T-helper 2 cell treated with Interferon-gamma antibody and Interleukin-4, amounts not matched to agents 5 μg/mL and 100 μg/mL, for 36 hours (primary cell): Measurements from ENCODE around the gene HERC3.

Experiments
- DNase-seq: peaks from one replicate; pipeline ENCODE4 v3.0.0; 2021; ENCODE audit warnings: low spot score
- H3K27ac Mint-ChIP-seq: one replicate; pipeline ENCODE4 v1.8.0; 2021; ENCODE audit warnings: mild to moderate bottlenecking, mixed read lengths
- H3K27me3 Mint-ChIP-seq: one replicate; pipeline ENCODE4 v1.8.0; 2021; ENCODE audit warnings: low read depth, mixed read lengths
- H3K36me3 Mint-ChIP-seq: one replicate; pipeline ENCODE4 v1.8.0; 2021; ENCODE audit warnings: low read depth, mixed read lengths
- H3K4me1 Mint-ChIP-seq: one replicate; pipeline ENCODE4 v1.8.0; 2021; ENCODE audit warnings: low read depth, mixed read lengths
- H3K4me3 Mint-ChIP-seq: one replicate; pipeline ENCODE4 v1.8.0; 2022; ENCODE audit warnings: mild to moderate bottlenecking, moderate library complexity, mixed read lengths
- H3K9me3 Mint-ChIP-seq: one replicate; pipeline ENCODE4 v1.8.0; 2021; ENCODE audit warnings: mixed read lengths

HERC3 gene

DNA sequence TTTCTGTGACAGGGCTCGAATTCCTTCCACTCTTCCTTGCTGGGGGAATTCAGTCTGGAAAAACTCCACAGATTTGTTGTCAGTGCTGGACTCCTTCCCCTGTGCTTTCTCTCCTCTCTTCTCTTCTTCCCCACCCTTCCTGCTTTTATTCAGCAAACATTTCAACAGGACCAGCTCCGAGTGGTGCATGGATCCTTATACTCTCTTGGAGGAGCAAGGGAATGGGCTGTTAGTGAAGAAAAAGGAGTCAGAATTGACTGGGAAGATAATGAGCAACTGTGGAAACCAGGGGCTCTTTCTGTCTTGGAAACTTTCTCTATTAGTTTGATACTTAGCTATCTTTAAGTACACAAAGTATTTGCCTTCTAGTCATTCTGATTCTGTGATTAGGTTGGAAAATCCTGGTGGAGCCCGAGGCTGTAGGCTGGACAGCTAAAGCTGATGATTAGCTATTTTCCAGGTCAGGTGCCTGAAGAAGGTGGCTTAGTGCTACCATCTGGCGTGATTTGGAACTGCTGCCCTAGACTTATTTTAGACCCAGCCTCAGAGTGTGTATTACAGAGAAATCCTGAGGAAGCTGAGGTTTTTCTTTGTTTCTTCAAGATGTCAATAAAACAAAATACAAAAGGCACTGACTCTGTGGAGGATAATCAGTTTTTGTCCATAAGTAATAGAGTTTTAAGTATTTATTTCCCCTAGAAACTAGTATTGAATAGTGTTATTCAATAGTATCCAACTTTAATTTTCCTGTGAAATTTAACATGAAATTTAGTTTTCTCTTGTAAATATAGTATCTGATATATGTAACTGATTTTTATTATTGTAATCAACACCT is 67.0 kb downstream of the HERC3 start:
- no peaks in the 10 kb centered on the region for H3K9me3 Mint-ChIP-seq
- DNase-seq, result no peak
- H3K4me3 Mint-ChIP-seq, result no peak overlapping the region
- H3K36me3 Mint-ChIP-seq, result peaks cover 20% of the 10 kb centered on the region
- no peak overlapping the region for H3K27ac Mint-ChIP-seq
- no peaks in the 10 kb centered on the region for H3K27me3 Mint-ChIP-seq
- H3K4me1 Mint-ChIP-seq, result peaks cover 7% of the 10 kb centered on the region

DNA sequence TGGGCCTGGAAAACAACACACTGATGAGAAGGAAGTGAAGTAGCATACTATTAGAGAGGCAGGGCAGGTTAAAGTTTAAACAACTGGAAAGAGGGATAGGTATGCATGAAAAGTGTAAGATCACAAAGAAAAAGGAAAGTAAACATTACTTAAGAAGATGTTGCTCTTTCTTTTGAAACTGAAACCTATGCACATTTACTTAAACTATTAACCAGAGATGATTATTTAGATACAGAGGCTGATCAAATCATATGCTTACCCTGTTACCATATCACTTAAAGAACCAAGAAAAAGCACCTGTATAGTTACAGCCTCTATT is 67.6 kb downstream of the HERC3 start:
- Mint-ChIP-seq H3K9me3 (no peaks in the 10 kb centered on the region), H3K36me3 (peaks cover 20% of the 10 kb centered on the region), H3K27ac (no peak overlapping the region), H3K4me1 (peaks cover 7% of the 10 kb centered on the region), H3K27me3 (no peaks in the 10 kb centered on the region), H3K4me3 (no peak overlapping the region)
- DNase-seq, result no peak

DNA sequence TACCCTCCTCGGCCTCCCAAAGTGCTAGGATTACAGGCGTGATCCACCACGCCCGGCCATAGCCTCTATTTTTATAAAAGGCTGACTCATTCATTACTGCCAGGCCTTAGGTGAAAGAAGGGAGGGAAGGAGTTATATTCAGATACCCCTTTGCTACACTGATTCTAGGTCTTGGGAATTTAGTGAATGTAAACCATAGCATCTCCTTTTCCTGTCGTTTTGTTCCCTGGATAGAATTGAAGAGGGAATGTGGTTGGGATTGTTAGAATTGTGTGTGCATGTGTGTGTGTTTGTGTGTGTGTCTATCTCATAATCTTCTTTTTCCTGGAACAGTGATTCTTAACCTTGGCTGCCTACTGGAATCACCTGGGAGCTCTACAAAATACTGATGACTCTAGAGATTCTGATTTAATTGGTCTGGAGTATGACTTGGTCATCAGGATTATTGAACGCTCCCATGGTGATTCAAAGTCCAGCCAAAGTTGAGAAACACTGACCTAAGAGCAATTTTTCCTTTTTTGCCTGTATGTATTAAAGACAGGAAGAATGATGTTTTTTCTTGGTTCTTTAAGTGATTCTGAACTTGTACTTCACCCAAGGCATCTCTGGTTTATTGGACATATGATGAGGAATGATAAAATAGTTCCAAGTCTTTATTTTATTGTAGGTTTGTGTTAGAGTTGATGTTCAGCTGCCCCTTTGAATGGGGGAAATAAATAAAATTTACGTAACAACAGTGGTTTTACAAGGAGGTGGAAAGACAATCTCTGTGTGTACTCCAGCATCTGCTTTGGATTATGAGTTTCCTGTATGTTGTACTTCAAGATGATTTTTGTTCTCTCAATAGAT is 68.4 kb downstream of the HERC3 start:
- Mint-ChIP-seq H3K27ac (no peak overlapping the region), H3K27me3 (no peaks in the 10 kb centered on the region), H3K4me1 (peaks cover 7% of the 10 kb centered on the region), H3K4me3 (no peak overlapping the region), H3K9me3 (no peaks in the 10 kb centered on the region), H3K36me3 (peaks cover 12% of the 10 kb centered on the region)
- no peak for DNase-seq

DNA sequence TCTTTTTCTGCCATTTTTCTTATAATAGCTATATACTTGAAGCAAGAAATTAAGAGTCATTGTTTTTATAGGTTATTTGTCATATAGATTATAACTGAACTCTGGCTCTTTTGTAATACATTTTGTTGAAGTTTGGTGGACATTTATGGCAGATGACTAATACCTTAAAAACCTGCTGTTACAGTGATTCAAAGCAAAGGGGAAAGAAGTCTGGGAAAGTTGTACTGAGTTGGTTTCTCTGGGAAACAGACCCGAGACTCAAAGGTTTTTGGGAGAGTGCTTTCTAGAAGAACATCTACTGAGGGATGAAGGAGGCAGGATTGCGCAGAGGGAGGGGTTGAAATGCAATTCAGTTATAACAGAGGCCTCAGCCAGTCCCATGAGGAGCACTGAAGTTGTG is 69.5 kb downstream of the HERC3 start:
- Mint-ChIP-seq H3K27ac (no peak overlapping the region), H3K4me1 (peaks cover 7% of the 10 kb centered on the region), H3K27me3 (no peaks in the 10 kb centered on the region), H3K4me3 (no peak overlapping the region), H3K9me3 (no peaks in the 10 kb centered on the region), H3K36me3 (peaks cover 5% of the 10 kb centered on the region)
- no peak for DNase-seq

DNA sequence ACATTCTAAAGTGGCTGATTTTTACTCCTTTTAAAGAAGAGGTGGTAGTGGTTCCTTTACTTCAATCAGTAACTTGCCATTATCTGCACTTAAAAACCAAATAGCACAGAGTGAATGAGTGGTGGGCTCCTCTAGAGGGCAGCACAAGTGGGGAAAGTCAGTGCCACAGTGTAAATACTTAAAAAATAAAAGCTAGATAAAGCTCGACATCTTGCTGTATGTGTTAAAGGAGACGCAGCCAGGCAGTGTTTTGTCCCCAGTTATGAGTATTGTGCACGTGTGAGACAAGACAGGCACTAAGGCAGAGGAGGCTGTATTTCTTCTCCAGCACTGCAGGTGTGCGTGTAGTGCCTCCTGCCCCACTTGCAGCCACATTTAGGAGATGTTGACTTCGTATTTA is 80.7 kb downstream of the HERC3 start:
- no peaks in the 10 kb centered on the region for H3K9me3 Mint-ChIP-seq
- no peak overlapping the region for H3K27ac Mint-ChIP-seq
- H3K4me1 Mint-ChIP-seq, result no peaks in the 10 kb centered on the region
- H3K36me3 Mint-ChIP-seq, result peaks cover 21% of the 10 kb centered on the region
- no peak overlapping the region for H3K4me3 Mint-ChIP-seq
- H3K27me3 Mint-ChIP-seq, result no peaks in the 10 kb centered on the region
- DNase-seq, result no peak

DNA sequence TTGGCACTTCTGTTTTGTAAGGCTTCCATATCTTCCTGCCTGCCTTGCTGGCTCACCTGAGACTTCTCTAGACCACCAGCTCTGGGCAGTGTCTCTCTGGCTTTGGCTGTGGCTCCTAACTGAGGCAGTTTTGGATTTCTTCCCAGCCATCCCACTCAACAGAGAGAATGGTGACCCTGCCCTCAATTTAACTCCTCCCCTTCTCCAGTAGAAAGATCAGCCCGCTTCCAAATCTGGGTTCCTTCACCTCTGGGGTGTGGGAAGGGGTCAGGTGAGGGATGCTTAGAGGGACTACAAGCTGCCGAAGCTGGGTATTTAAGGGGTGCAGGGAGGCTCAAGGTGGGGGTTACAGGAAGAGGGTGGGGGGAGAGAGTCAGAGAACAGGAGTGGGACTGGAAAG is 81.6 kb downstream of the HERC3 start:
- no peaks in the 10 kb centered on the region for H3K4me1 Mint-ChIP-seq
- H3K27ac Mint-ChIP-seq, result no peak overlapping the region
- no peaks in the 10 kb centered on the region for H3K27me3 Mint-ChIP-seq
- DNase-seq, result no peak
- H3K9me3 Mint-ChIP-seq, result no peaks in the 10 kb centered on the region
- peaks cover 25% of the 10 kb centered on the region for H3K36me3 Mint-ChIP-seq
- H3K4me3 Mint-ChIP-seq, result no peak overlapping the region

DNA sequence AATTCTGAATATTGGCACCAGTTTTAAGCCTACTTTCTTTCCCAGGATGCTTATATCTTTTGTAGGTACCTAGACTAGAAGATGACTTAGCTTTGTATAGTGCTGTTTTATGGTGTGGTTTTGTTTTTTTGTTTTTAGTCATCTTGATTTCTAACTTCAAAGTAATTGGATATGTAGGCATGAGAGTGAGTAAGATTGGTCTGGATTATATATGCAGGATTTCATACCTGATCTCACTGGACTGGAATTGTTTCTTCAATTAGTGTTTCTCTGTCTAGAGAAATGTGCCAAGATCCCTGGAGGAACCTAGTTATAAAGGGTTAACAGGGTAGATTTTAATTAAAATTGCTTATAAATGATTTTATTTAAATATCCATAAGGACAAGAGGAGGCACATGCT is 82.3 kb downstream of the HERC3 start:
- H3K36me3 Mint-ChIP-seq, result peaks cover 27% of the 10 kb centered on the region
- no peaks in the 10 kb centered on the region for H3K4me1 Mint-ChIP-seq
- no peak overlapping the region for H3K27ac Mint-ChIP-seq
- H3K4me3 Mint-ChIP-seq, result no peak overlapping the region
- no peaks in the 10 kb centered on the region for H3K27me3 Mint-ChIP-seq
- no peaks in the 10 kb centered on the region for H3K9me3 Mint-ChIP-seq
- DNase-seq, result no peak

DNA sequence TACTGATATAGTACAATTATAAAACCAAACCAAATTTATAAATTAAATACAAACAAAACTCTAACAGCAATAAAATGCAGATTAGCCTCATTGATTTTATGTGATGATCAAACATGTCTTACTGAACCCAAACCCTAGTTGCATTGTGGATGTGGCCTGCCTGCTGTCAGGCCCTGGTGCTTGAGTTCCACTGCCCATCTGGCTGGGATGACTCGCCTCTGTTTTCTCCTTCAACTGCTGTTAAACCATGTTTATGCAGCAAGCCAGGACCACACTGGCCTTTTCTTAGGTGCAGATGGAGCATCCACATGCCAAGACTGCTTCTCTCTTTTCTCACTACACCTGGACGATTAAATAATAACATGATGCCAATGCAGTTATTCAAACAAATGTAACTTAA is 82.7 kb downstream of the HERC3 start:
- no peaks in the 10 kb centered on the region for H3K27me3 Mint-ChIP-seq
- no peak for DNase-seq
- no peaks in the 10 kb centered on the region for H3K9me3 Mint-ChIP-seq
- peaks cover 3% of the 10 kb centered on the region for H3K4me1 Mint-ChIP-seq
- H3K36me3 Mint-ChIP-seq, result peaks cover 31% of the 10 kb centered on the region
- no peak overlapping the region for H3K4me3 Mint-ChIP-seq
- H3K27ac Mint-ChIP-seq, result no peak overlapping the region

DNA sequence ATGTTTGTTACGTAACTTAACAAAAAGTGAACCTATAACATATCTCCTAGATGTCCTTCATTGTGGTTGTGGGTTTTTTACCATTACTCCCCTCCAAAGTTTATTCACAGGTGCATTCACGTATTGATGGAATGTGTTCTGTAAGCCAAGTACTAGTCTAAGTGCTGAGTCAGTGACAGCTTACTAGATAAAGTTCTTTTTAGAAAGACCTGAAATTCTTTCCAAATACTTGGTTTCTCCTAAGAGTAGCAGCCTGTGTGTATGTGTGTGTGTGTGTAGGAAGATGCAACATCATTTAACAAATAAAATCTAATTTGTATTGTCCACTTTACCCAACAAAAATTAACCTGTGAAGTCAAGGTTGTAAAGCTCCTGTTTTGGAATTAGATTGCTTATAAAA is 83.3 kb downstream of the HERC3 start:
- Mint-ChIP-seq H3K9me3 (no peaks in the 10 kb centered on the region), H3K27me3 (no peaks in the 10 kb centered on the region), H3K4me1 (peaks cover 3% of the 10 kb centered on the region), H3K36me3 (peaks cover 36% of the 10 kb centered on the region), H3K27ac (no peak overlapping the region), H3K4me3 (no peak overlapping the region)
- DNase-seq, result no peak

DNA sequence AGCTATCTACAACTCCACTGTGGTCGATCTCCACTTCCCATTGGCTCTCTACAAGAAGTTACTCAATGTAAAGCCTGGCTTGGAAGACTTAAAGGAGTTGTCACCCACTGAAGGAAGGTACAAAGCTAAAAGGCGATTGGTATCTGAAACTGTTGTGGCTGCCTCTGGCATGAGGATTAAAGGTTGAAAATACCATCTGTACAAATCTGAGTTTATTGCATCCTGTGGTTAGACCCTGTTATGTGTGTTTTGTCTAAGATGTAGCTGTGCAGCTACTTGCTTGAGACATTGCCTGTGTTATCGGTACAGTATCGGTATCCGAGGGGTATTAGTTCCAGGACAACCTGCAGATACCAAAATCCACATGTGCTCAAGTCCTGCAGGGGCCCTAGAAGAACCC is 88.9 kb downstream of the HERC3 start:
- Mint-ChIP-seq H3K9me3 (no peaks in the 10 kb centered on the region), H3K36me3 (peaks cover 56% of the 10 kb centered on the region), H3K4me1 (peaks cover 3% of the 10 kb centered on the region), H3K4me3 (no peak overlapping the region), H3K27me3 (no peaks in the 10 kb centered on the region), H3K27ac (no peak overlapping the region)
- DNase-seq, result no peak

DNA sequence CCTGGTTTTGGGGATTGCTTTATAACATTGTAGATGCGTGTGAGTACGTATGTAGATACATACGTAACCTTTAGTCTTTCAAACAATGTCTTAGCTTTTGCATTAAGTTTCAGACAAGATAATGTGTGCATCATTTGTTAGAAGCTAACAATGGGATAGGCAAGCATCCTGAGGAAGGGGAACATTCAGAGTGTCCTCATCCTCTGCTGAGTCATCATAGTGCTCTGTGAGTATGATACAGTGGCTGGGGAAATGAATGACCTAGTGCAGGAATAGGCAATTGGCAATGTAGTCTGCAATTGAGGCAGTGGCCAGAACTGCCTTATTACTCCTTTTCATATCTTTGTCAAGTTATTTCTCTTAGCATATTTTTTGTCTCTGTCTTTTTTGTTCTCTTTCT is 98.1 kb downstream of the HERC3 start:
- Mint-ChIP-seq H3K27ac (no peak overlapping the region), H3K4me1 (no peaks in the 10 kb centered on the region), H3K27me3 (no peaks in the 10 kb centered on the region), H3K4me3 (no peak overlapping the region), H3K36me3 (peaks cover 24% of the 10 kb centered on the region), H3K9me3 (no peaks in the 10 kb centered on the region)
- DNase-seq, result no peak

DNA sequence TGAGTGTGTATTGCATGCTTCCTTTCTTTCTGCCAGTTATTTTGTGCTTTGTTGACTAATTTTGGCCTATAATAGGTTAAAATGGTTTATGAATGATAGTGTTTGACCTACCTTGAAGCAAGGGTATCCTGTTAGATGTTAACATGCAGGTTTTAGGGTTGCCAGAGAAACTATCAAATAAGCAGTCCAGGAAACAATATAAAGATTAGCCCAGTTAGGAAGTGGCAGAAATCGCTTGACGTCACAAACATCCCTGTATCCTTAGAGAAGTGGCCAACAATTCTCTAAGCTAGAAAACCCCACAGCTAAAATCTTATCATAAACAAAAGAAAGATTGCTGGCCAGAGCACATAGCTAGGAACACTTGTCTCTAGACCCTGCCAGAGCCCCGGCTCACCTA is 101.5 kb downstream of the HERC3 start:
- Mint-ChIP-seq H3K27ac (no peak overlapping the region), H3K4me3 (no peak overlapping the region), H3K36me3 (peaks cover 14% of the 10 kb centered on the region), H3K27me3 (no peaks in the 10 kb centered on the region), H3K9me3 (no peaks in the 10 kb centered on the region), H3K4me1 (peaks cover 12% of the 10 kb centered on the region)
- no peak for DNase-seq

DNA sequence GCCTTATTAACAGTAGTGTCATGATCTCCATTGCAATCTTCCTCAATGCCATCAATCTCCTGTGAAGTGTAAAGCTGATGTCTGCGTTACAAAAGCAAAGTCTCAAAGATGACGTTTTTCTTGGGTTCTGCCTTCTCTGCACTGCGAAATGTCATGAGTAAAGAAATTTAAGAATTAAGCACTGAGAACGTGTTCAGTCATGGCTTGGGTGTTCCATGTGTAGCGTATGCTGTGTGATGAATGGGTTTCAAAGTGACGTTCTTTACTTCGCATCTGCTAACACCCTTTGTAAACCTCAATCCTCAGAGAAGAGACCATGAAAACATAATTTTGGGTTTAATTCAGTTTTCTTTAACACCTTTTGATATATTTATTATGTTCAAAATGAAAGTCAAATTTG is 104.3 kb downstream of the HERC3 start:
- H3K4me3 Mint-ChIP-seq, result peak overlapping the region; percentile 88
- peaks cover 8% of the 10 kb centered on the region for H3K36me3 Mint-ChIP-seq
- no peak for DNase-seq
- no peaks in the 10 kb centered on the region for H3K9me3 Mint-ChIP-seq
- H3K27me3 Mint-ChIP-seq, result no peaks in the 10 kb centered on the region
- peaks cover 14% of the 10 kb centered on the region for H3K4me1 Mint-ChIP-seq
- peak overlapping the region; percentile 56 for H3K27ac Mint-ChIP-seq

DNA sequence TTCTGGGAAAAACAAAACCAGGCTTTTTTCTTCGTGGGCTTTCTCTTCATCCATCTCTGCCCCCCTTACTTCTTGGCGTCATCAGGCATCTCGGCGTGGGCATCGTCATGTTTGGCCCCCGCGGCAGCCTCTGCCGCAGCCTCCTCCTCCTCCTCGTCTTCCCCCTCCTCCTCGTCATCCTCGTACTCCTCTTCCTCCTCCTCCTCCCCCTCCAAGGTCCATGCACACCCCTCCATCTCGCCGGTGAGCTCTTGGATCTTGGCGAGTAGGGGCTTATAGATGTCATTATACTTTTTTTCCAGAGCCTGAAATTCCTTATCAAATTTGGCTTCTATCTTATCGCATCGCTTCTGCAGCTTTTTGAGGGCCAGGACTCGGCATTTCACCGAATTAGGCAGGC is 104.9 kb downstream of the HERC3 start:
- H3K4me3 Mint-ChIP-seq, result peak overlapping the region; percentile 88
- no peaks in the 10 kb centered on the region for H3K27me3 Mint-ChIP-seq
- no peak for DNase-seq
- no peaks in the 10 kb centered on the region for H3K9me3 Mint-ChIP-seq
- peaks cover 14% of the 10 kb centered on the region for H3K4me1 Mint-ChIP-seq
- peaks cover 8% of the 10 kb centered on the region for H3K36me3 Mint-ChIP-seq
- H3K27ac Mint-ChIP-seq, result peak overlapping the region; percentile 76
